GM18508 (cell line): ENCODE measurements around the gene VPS9D1.
A peak's percentile ranks its signal among the peaks of the same experiment; 100 is the strongest.
"Not testable (repeated sequence)": the region's sequence is repeated elsewhere in the genome, so short reads cannot be mapped to it uniquely, and the experiment has no call there.

Source experiments
- ATAC-seq: cut with Tn5 transposase; IDR thresholded peaks from one replicate; pipeline ENCODE4 v1.9.1; 2021; ENCODE audit warnings: moderate number of reproducible peaks; ENCODE audit not compliant: insufficient read depth, unreplicated experiment

Gene VPS9D1

DNA sequence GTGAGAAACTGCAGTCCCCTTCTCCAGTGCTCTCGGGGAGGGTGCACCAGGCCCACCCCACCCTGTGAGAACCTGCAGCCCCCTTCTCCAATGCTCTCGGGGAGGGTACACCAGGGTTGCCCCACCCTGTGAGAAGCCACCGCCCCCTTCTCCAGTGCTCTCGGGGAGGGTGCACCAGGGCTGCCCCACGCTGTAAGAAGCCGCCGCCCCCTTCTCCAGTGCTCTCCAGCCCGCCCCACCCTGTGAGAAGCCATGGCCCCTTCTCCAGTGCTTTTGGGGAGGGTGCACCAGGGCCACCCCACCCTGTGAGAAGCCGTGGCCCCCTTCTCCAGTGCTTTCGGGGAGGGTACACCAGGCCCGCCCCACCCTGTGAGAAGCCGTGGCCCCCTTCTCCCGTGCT is 50.9 kb downstream of the VPS9D1 start:
- no peak for ATAC-seq

- ATAC-seq: no peak
Measured at GRCh38 chr16:89668790-89669158, 51.9 kb downstream of the VPS9D1 start.

DNA sequence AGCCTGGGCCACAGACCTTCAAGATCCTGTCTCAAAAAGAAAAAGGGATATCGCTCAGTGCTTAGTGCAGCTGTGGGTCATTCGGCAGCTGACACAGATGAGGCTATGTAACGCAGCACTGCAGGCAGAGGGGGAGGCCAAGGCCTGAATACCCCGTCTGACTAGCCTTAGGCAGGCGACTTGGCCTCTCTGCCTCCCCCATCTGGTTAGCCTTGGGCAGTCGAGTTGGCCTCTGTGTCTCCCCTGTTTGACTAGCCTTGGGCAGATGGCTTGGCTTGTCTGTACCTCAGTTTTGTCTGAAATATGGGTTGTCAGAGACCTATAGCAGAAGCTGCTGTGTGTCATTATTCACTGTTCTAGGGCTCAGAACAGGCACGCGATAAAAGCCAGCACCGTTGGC is 53.1 kb downstream of the VPS9D1 start:
- no peak for ATAC-seq

DNA sequence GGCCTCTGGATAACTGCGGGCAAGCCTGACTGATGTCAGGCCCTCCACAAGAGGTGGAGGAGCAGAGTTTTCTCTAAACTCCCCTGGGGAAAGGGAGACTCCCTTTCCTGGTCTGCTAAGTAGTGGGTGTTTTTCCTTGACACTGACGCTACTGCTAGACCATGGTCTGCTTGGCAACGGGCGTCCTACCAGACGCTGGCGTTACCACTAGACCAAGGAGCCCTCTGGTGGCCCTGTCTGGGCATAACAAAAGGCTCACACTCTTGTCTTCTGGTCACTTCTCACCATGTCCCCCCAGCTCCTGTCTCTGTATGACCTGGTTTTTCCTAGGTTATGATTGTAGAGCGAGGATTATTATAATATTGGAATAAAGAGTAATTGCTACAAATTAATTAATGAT is 53.7 kb downstream of the VPS9D1 start:
- not testable (repeated sequence) for ATAC-seq

- ATAC-seq: not testable (repeated sequence)
Measured at GRCh38 chr16:89664238-89664637, 56.5 kb downstream of the VPS9D1 start.

GRCh38 chr16:89661215-89661614 is 59.5 kb downstream of the VPS9D1 start:
- ATAC-seq: no peak

GRCh38 chr16:89660146-89660545 is 60.6 kb downstream of the VPS9D1 start:
- ATAC-seq: no peak

DNA sequence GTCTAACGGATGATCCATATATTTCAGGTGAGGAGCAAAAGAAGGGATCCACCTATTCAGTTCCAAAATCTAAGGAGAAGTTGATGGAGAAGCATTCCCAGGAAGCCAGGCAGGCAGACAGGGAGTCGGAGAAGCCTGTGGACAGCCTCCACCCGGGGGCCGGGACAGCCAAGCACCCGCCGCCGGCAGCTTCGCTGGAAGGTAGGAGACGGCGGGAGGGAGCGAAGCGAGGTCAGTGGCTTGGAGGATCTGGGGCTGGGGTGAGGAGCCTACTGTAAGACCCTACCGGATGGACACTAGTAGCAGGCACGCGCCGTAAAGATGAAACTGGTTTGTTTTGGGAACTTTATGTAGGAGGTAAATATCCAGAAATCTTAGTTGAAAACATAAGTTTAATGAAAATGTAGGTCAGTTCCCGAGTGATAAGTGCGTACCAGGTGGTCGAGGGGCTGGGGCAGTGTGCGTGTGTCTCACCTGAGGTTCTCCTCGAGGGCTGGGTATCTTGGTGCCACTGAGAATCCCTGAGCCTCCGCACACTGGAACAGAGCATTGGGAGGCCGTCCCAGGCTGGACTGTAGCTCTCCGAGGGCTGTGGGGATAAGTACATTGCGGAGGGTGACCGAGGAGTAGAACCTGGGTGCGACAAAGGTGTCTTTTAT is 62.3 kb downstream of the VPS9D1 start:
- no peak for ATAC-seq

- ATAC-seq: peak; percentile 62
Measured at GRCh38 chr16:89657442-89658220, 63.1 kb downstream of the VPS9D1 start, which contains the start of the genes CHMP1A and SPATA33. Gene CHMP1A (minus strand): TSS chr16:89657708. CDS start chr16:89657588, 120 bp downstream. Gene SPATA33 (plus strand): TSS chr16:89657836. CDS start chr16:89657912, 76 bp downstream.
